Small intestine (tissue), 7 donors: Measurements from ENCODE around the gene SLC11A1. TPM values are rescaled to one million over a fixed set of nuclear protein-coding genes. Genes with fewer than 3 reads are reported as not detected.

Experiments used
- DNase-seq, 2 donors: peaks; one replicate each; pipeline versions ENCODE4 v3.0.0 to v3.0.0-alpha.2; 2013
- FAIRE-seq: peaks from 2 replicates; lab custom pipeline; 2012; peaks lifted over from hg19 to GRCh38; lab: Jason Lieb, UNC
- H3K27ac ChIP-seq, 3 donors: one replicate each; pipeline ENCODE4 v1.5.1; 2013; ENCODE audit warnings: low read length in 2 of 3, mild to moderate bottlenecking in 2 of 3, control low read depth in 1 of 3, inconsistent platforms in 1 of 3, low read depth in 1 of 3, moderate library complexity in 1 of 3
- H3K27me3 ChIP-seq, 3 donors: one replicate each; pipeline ENCODE4 v1.6.1; 2013; ENCODE audit warnings: low read length in 3 of 3, inconsistent platforms in 1 of 3; ENCODE audit not compliant: control insufficient read depth in 3 of 3, insufficient read depth in 3 of 3
- H3K36me3 ChIP-seq, 3 donors: one replicate each; pipeline ENCODE4 v1.6.1; 2013; ENCODE audit warnings: low read length in 3 of 3, inconsistent platforms in 1 of 3, low read depth in 1 of 3, mild to moderate bottlenecking in 1 of 3, moderate library complexity in 1 of 3; ENCODE audit not compliant: control insufficient read depth in 3 of 3, insufficient read depth in 2 of 3
- H3K4me1 ChIP-seq, 3 donors: one replicate each; pipeline ENCODE4 v1.6.1; 2013; ENCODE audit warnings: low read length in 2 of 3, inconsistent platforms in 1 of 3, low read depth in 1 of 3, mild to moderate bottlenecking in 1 of 3, moderate library complexity in 1 of 3; ENCODE audit not compliant: control insufficient read depth in 3 of 3, insufficient read depth in 2 of 3
- H3K4me3 ChIP-seq, 3 donors: one replicate each; pipeline ENCODE4 v1.5.1; 2013; ENCODE audit warnings: low read length in 3 of 3, control low read depth in 1 of 3, inconsistent platforms in 1 of 3, low read depth in 1 of 3, mild to moderate bottlenecking in 1 of 3, moderate library complexity in 1 of 3
- H3K9me3 ChIP-seq, 2 donors: one replicate each; pipeline ENCODE4 v1.6.1; 2013; ENCODE audit warnings: low read depth in 1 of 2, low read length in 1 of 2; ENCODE audit not compliant: control insufficient read depth in 2 of 2, insufficient read depth in 1 of 2
- WGBS, 3 donors: extraction: QIAGEN DNeasy Blood & Tissue Kit; methylation state at CpG; one replicate each; pipeline ENCODE4 v1.1.7; 2013; 5-methylcytosine and 5-hydroxymethylcytosine counted together
- polyA plus RNA-seq, 4 donors: library from polyadenylated mRNA; stranded (reverse) in 3 of 4; unstranded in 1 of 4; fragments of 200-250 nt in 3 of 4; fragments of 120-200 nt in 1 of 4; gene quantifications; one replicate each; pipeline versions ENCODE4 v1.2.1 to v1.2.3, GENCODE V29; 2013
- donor health status: healthy with polysubstance abuse.
- donor health status: control.
- donor health status: control.
- donor health status: Bipolar disorder and iron deficiency.
- donor health status: healthy.

The SLC11A1 gene
- polyA plus RNA-seq, 4 donors: 0.54 to 8.4 (median 2.0) TPM

- no peaks in the 10 kb centered on the region for H3K27me3 ChIP-seq
- peaks cover 18 to 51% (median 31%) of the 10 kb centered on the region in 3 donors for H3K36me3 ChIP-seq
- peak overlapping the region in 2 of 3 donors; percentile 42 to 98 for H3K27ac ChIP-seq
- H3K4me1 ChIP-seq: peaks cover 3 to 71% (median 5%) of the 10 kb centered on the region in 3 donors
- no peak for FAIRE-seq
- H3K9me3 ChIP-seq: no peaks in the 10 kb centered on the region
- H3K4me3 ChIP-seq: peak overlapping the region in 2 of 3 donors; percentile 94 to 96
- DNase-seq: no peak
- 68 to 79% (median 69%) methylated on average over 6 to 8 of the region's 8 CpGs for WGBS, 3 donors
Measured at GRCh38 chr2:218402491-218402901, 20.4 kb downstream of the SLC11A1 start.

GRCh38 chr2:218402911-218403411 lies 20.9 kb downstream of the SLC11A1 start:
- H3K27me3 ChIP-seq: no peaks in the 10 kb centered on the region
- 86 to 87% (median 86%) methylated on average over 23 to 26 of the region's 26 CpGs for WGBS, 3 donors
- H3K27ac ChIP-seq: peak overlapping the region in 1 of 3 donors; percentile 98
- no peak for DNase-seq
- H3K36me3 ChIP-seq: peaks cover 18 to 51% (median 31%) of the 10 kb centered on the region in 3 donors
- H3K4me1 ChIP-seq: peaks cover 3 to 71% (median 5%) of the 10 kb centered on the region in 3 donors
- peak overlapping the region in 1 of 3 donors; percentile 96 for H3K4me3 ChIP-seq
- no peaks in the 10 kb centered on the region for H3K9me3 ChIP-seq
- no peak for FAIRE-seq

- Histone ChIP-seq H3K9me3 (no peaks in the 10 kb centered on the region), H3K27me3 (no peaks in the 10 kb centered on the region), H3K36me3 (peaks cover 18 to 51% (median 31%) of the 10 kb centered on the region in 3 donors), H3K4me1 (peaks cover 3 to 67% (median 5%) of the 10 kb centered on the region in 3 donors), H3K4me3 (no peak overlapping the region), H3K27ac (peak overlapping the region in 2 of 3 donors; percentile 8 to 94)
- 74 to 84% (median 76%) methylated on average over 7 of the region's 7 CpGs for WGBS, 3 donors
- FAIRE-seq: no peak
- DNase-seq: no peak
Measured at GRCh38 chr2:218403810-218404209, 21.7 kb downstream of the SLC11A1 start.

GRCh38 chr2:218404351-218405085 lies 22.4 kb downstream of the SLC11A1 start:
- Histone ChIP-seq H3K27ac (peak overlapping the region; percentile 91 to 94 (median 91)), H3K36me3 (peaks cover 18 to 51% (median 31%) of the 10 kb centered on the region in 3 donors), H3K4me1 (peaks cover 3 to 62% (median 5%) of the 10 kb centered on the region in 3 donors), H3K4me3 (peak overlapping the region in 1 of 3 donors; percentile 26), H3K9me3 (no peaks in the 10 kb centered on the region), H3K27me3 (no peaks in the 10 kb centered on the region)
- DNase-seq (peak in 1 of 2 donors; percentile 82), FAIRE-seq (no peak)
- WGBS, 3 donors: 65 to 74% (median 73%) methylated on average over 15 to 16 of the region's 16 CpGs

- DNase-seq: no peak
- 48 to 54% (median 54%) methylated on average over 8 of the region's 8 CpGs for WGBS, 3 donors
- Histone ChIP-seq H3K4me1 (peaks cover 3 to 62% (median 5%) of the 10 kb centered on the region in 3 donors), H3K36me3 (peaks cover 18 to 51% (median 31%) of the 10 kb centered on the region in 3 donors), H3K9me3 (no peaks in the 10 kb centered on the region), H3K4me3 (peak overlapping the region in 2 of 3 donors; percentile 16 to 26), H3K27me3 (no peaks in the 10 kb centered on the region), H3K27ac (peak overlapping the region; percentile 91 to 94 (median 91))
- no peak for FAIRE-seq
Measured at GRCh38 chr2:218405086-218405745, 23.1 kb downstream of the SLC11A1 start.

- Histone ChIP-seq H3K36me3 (peaks cover 18 to 51% (median 31%) of the 10 kb centered on the region in 3 donors), H3K27me3 (no peaks in the 10 kb centered on the region), H3K4me1 (peaks cover 3 to 62% (median 5%) of the 10 kb centered on the region in 3 donors), H3K9me3 (no peaks in the 10 kb centered on the region), H3K4me3 (peak overlapping the region in 2 of 3 donors; percentile 16 to 31), H3K27ac (peak overlapping the region; percentile 91 to 94 (median 91))
- FAIRE-seq: no peak
- WGBS, 3 donors: 2 to 3% (median 3%) methylated on average over 15 of the region's 15 CpGs
- DNase-seq: peak in 1 of 2 donors; percentile 42
Measured at GRCh38 chr2:218405746-218406208, 23.7 kb downstream of the SLC11A1 start.

GRCh38 chr2:218406209-218406948 lies 24.3 kb downstream of the SLC11A1 start:
- H3K27ac ChIP-seq: peak overlapping the region; percentile 91 to 97 (median 91)
- H3K36me3 ChIP-seq: peaks cover 18 to 46% (median 31%) of the 10 kb centered on the region in 3 donors
- FAIRE-seq: no peak
- peak overlapping the region; percentile 16 to 60 (median 27) for H3K4me3 ChIP-seq
- DNase-seq: peak; percentile 95 to 97
- WGBS, 3 donors: 0 to 1% (median 1%) methylated on average over 21 to 56 of the region's 56 CpGs
- peaks cover under 1 to 60% (median 5%) of the 10 kb centered on the region in 3 donors for H3K4me1 ChIP-seq
- no peaks in the 10 kb centered on the region for H3K9me3 ChIP-seq
- no peaks in the 10 kb centered on the region for H3K27me3 ChIP-seq
